GM12878 (cell line): ENCODE data around the gene CARM1. TPM values are rescaled to one million over a fixed set of nuclear protein-coding genes. Genes with fewer than 3 reads are reported as not detected.

Experiments
- ATAC-seq: fragments of 200-7000 bp; cut with Tn5 transposase; 3 replicates; pipeline ENCODE4 v1.9.1; 2020; ENCODE audit warnings: mild to moderate bottlenecking, moderate library complexity
- BruUV-seq: library from RNA; stranded (reverse); fragments of 400-500 nt; replicated peaks from 2 replicates; lab custom pipeline; 2021; lab: Mats Ljungman, UMichigan
- CTCF ChIA-PET: fragments of 300-600 bp; sonication (Branson Sonifier 250); formaldehyde crosslinking; extraction: SDS; loops from one replicate; lab custom pipeline; 2021; ENCODE audit warnings: inconsistent platforms; lab: Yijun Ruan, JAX
- POLR2A ChIA-PET: fragments of 350-600 bp; formaldehyde crosslinking; extraction: SDS; loops from one replicate; lab custom pipeline; 2021; ENCODE audit warnings: inconsistent platforms; lab: Charles Lee
- RAD21 ChIA-PET: fragments of 300-600 bp; sonication (Branson Sonifier 250); formaldehyde crosslinking; loops from one replicate; lab custom pipeline; 2023; ENCODE audit warnings: antibody characterized with exemption; ENCODE audit not compliant: unreplicated experiment; lab: Charles Lee
- SMC1A ChIA-PET: fragments of 300-600 bp; sonication (Branson Sonifier 250); formaldehyde crosslinking; loops from one replicate; lab custom pipeline; 2023; ENCODE audit not compliant: unreplicated experiment, uncharacterized antibody; lab: Charles Lee
- DNase-seq: peaks from one replicate; pipeline ENCODE4 v3.0.0-alpha.2; 2011; ENCODE audit warnings: low read depth, low spot score
- FAIRE-seq: peaks from 3 replicates; lab custom pipeline; 2011; peaks lifted over from hg19 to GRCh38; lab: Jason Lieb, UNC
- H2AFZ ChIP-seq: 2 replicates; pipeline ENCODE4 v1.6.0; 2011; ENCODE audit warnings: low read depth, low read length, control low read depth; ENCODE audit not compliant: control insufficient read depth
- H3K27ac ChIP-seq: 2 replicates; pipeline ENCODE4 v1.5.1; 2011; ENCODE audit warnings: control low read depth; ENCODE audit not compliant: control insufficient read depth, insufficient read depth
- H3K27me3 ChIP-seq, 2 experiments: replicated peaks in 1 of 2; 2 replicates each; pipeline versions ENCODE4 v1.6.0 to v1.6.1; 2011; ENCODE audit warnings: low read length in 1 of 2; ENCODE audit not compliant: control insufficient read depth in 2 of 2, insufficient read depth in 2 of 2
- H3K36me3 ChIP-seq, 2 experiments: 2 replicates each; pipeline ENCODE4 v1.5.1; 2011; ENCODE audit warnings: low read length in 1 of 2; ENCODE audit not compliant: control insufficient read depth in 2 of 2, insufficient read depth in 2 of 2
- H3K4me1 ChIP-seq: 2 replicates; pipeline ENCODE4 v1.6.1; 2011; ENCODE audit warnings: mild to moderate bottlenecking, low read length, moderate library complexity, mixed read lengths; ENCODE audit not compliant: control insufficient read depth, insufficient read depth
- H3K4me2 ChIP-seq: 2 replicates; pipeline ENCODE4 v1.6.0; 2011; ENCODE audit warnings: control low read depth; ENCODE audit not compliant: control insufficient read depth, insufficient read depth
- H3K4me3 ChIP-seq: fragments of 200-600 bp; sonication (generic); 2 replicates; pipeline ENCODE4 v1.5.1; 2016
- H3K79me2 ChIP-seq: 2 replicates; pipeline ENCODE4 v1.6.0; 2011; ENCODE audit warnings: low read length; ENCODE audit not compliant: control insufficient read depth, insufficient read depth
- H3K9ac ChIP-seq: 2 replicates; pipeline ENCODE4 v1.8.0; 2011; ENCODE audit warnings: low read length, control low read depth, mixed read lengths; ENCODE audit not compliant: control insufficient read depth, insufficient read depth
- H3K9me3 ChIP-seq: replicated peaks from 3 replicates; pipeline ENCODE4 v1.5.1; 2011; ENCODE audit warnings: mild to moderate bottlenecking, low read length; ENCODE audit not compliant: control insufficient read depth, insufficient read depth
- H4K20me1 ChIP-seq: 2 replicates; pipeline ENCODE4 v1.6.0; 2011; ENCODE audit not compliant: control insufficient read depth, insufficient read depth
- CREB1 ChIP-seq: IDR thresholded peaks from 2 replicates; pipeline ENCODE4 v1.6.1; 2012; ENCODE audit warnings: low read depth, mild to moderate bottlenecking, inconsistent platforms
- CREM ChIP-seq: IDR thresholded peaks from 2 replicates; pipeline ENCODE4 v1.6.1; 2014; ENCODE audit warnings: antibody characterized with exemption, low read depth
- ETV6 ChIP-seq, 2 experiments: fragments of 450-650 bp in 1 of 2; IDR thresholded peaks in 1 of 2; conservative IDR thresholded peaks in 1 of 2; 2 replicates each; pipeline ENCODE4 v1.6.1; 2014; ENCODE audit warnings: antibody characterized with exemption in 1 of 2, borderline replicate concordance in 1 of 2, low read depth in 1 of 2, mild to moderate bottlenecking in 1 of 2, moderate library complexity in 1 of 2
- KAT2A ChIP-seq: conservative IDR thresholded peaks from 2 replicates; pipeline ENCODE4 v1.6.1; 2011; ENCODE audit warnings: low read depth, low read length; ENCODE audit not compliant: control insufficient read depth
- KDM1A ChIP-seq: fragments of 200-600 bp; sonication (generic); IDR thresholded peaks from 2 replicates; pipeline ENCODE4 v1.6.1; 2016; ENCODE audit warnings: borderline replicate concordance
- MTA2 ChIP-seq: fragments of 450-650 bp; IDR thresholded peaks from 2 replicates; pipeline ENCODE4 v1.6.1; 2016; ENCODE audit warnings: low read depth, mild to moderate bottlenecking, moderate library complexity
- NR2C2 ChIP-seq: IDR thresholded peaks from 2 replicates; pipeline ENCODE4 v1.6.1; 2011; ENCODE audit warnings: borderline replicate concordance, low read depth; ENCODE audit not compliant: control insufficient read depth, insufficient read length
- RBBP5 ChIP-seq: fragments of 200-600 bp; sonication (generic); conservative IDR thresholded peaks from 2 replicates; pipeline ENCODE4 v1.6.1; 2016
- SIX5 ChIP-seq: IDR thresholded peaks from 2 replicates; pipeline ENCODE4 v1.6.1; 2011; ENCODE audit warnings: mild to moderate bottlenecking, low read depth, low read length, moderate library complexity; ENCODE audit not compliant: severe bottlenecking
- SMC3 ChIP-seq: IDR thresholded peaks from 2 replicates; pipeline ENCODE4 v1.6.1; 2011; ENCODE audit warnings: low read length, improper control_type of control experiment, borderline replicate concordance
- SREBF1 ChIP-seq: IDR thresholded peaks from 2 replicates; pipeline ENCODE4 v1.6.1; 2012; ENCODE audit warnings: mild to moderate bottlenecking, low read length
- TARDBP ChIP-seq: IDR thresholded peaks from 2 replicates; pipeline ENCODE4 v1.6.1; 2016; ENCODE audit warnings: borderline replicate concordance
- WGBS: methylation state at CpG from one replicate; pipeline ENCODE4 v1.1.6; 2016; ENCODE audit warnings: low lambda C conversion rate; ENCODE audit not compliant: insufficient replicate concordance, insufficient coverage; ENCODE audit errors: missing lambda C conversion rate; 5-methylcytosine and 5-hydroxymethylcytosine counted together
- in situ Hi-C: fragments of 300-500 bp; cut with MboI; formaldehyde crosslinking; loops from 9 replicates; pipeline ENCODE4 v1.14.3; 2018; ENCODE audit warnings: mixed read lengths
- intact Hi-C: fragments of 100-400 bp; cut with micrococcal nuclease; formaldehyde crosslinking; loops from one replicate; pipeline ENCODE4 v1.14.2; 2022; ENCODE audit not compliant: unreplicated experiment
- polyA plus RNA-seq, 11 experiments: library from polyadenylated mRNA; depleted of rRNA in 4 of 11; unstranded in 6 of 11; stranded (reverse) in 5 of 11; fragments of >200 nt; fragmentation: Nextera tagmentation in 4 of 11; fragmentation: Illumina TruSeq in 1 of 11; extraction: Ambion mirVana in 4 of 11; extraction: Trizol in 1 of 11; gene quantifications; 1 replicate in 1 of 11; 2 replicates in 10 of 11; pipeline versions ENCODE4 v1.2.1 to v1.2.3, GENCODE V29; 2011 to 2016; ENCODE audit warnings: inconsistent platforms in 2 of 11, missing spikeins in 2 of 11, low read depth in 1 of 11
- total RNA-seq, 4 experiments: library from RNA; depleted of rRNA in 3 of 4; stranded (reverse); fragments of >200 nt in 3 of 4; fragmentation: Illumina TruSeq in 1 of 4; extraction: Trizol in 1 of 4; gene quantifications; 2 replicates each; pipeline versions ENCODE4 v1.2.1 to v1.2.3, GENCODE V29; 2013 to 2021
- TF ChIP-seq, protein P1 (sequence below): fragments of 450-650 bp; conservative IDR thresholded peaks from 2 replicates; pipeline ENCODE4 v1.6.1; 2017; ENCODE audit warnings: mild to moderate bottlenecking, moderate library complexity
- TF ChIP-seq, protein P2 (sequence below): fragments of 150-350 bp; IDR thresholded peaks from 2 replicates; pipeline ENCODE4 v1.6.1; 2014; ENCODE audit warnings: mild to moderate bottlenecking, low read depth, low read length
- TF ChIP-seq, protein P3 (sequence below): IDR thresholded peaks from 2 replicates; pipeline ENCODE4 v1.6.1; 2012; ENCODE audit warnings: improper control_type of control experiment, low read depth, low read length; ENCODE audit not compliant: insufficient replicate concordance

Gene CARM1
- total and polyA plus RNA-seq, 10 of the 15 experiments (the other 5 are each of a cell fraction or from before 2014, with no cell fraction given) = 0.45 to 116 (median 39.7) TPM

DNA sequence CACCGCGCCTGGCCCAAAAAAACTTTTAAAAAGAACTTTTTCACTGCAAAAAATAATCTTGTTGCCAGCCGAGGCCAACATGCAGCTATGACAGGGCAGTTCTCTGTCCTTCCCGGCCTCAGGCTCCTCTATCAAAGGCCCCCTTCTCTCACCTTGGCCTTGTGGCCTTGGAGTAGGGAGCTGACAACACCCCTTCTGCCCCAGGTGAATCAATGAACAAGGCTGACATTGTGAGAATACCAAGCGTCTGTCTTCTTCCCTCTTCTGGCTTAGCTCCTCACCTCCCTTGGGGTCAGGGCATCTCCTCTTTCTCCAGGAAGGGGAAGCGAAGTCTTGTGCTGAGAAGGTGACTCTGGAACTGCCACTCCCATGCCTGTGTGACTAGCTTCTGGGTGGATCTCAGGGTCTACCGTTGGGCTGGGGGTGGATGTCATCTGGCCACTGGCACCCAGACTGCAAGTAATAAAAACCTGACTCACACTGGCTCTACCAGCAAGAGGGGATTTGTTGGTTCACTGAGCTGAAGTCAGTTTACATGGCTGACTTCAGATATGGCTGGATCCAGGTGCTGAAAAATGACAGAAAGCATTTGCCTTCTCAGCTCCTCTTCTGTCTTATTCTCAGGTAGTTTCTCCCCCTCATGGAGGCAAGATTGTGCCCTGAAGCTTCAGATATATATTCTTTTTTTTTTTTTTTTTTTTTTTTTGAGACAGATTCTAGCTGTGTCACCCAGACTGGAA lies 16.8 kb upstream of the CARM1 start:
- POLR2A ChIA-PET = interaction anchor here (0.5 to 1.6 kb wide), 6 partner anchors 10 to 214 kb away, joined by 3 to 11 read pairs (median 4); partner anchors contain the start of gene DNM2
- 44% methylated on average over 7 of the region's 7 CpGs for WGBS
- TF ChIP-seq CREM = no peak
- no peak for TF ChIP-seq MTA2
- no peak for TF ChIP-seq SMC3
- TF ChIP-seq KAT2A = no peak
- TF ChIP-seq, protein P1, sequence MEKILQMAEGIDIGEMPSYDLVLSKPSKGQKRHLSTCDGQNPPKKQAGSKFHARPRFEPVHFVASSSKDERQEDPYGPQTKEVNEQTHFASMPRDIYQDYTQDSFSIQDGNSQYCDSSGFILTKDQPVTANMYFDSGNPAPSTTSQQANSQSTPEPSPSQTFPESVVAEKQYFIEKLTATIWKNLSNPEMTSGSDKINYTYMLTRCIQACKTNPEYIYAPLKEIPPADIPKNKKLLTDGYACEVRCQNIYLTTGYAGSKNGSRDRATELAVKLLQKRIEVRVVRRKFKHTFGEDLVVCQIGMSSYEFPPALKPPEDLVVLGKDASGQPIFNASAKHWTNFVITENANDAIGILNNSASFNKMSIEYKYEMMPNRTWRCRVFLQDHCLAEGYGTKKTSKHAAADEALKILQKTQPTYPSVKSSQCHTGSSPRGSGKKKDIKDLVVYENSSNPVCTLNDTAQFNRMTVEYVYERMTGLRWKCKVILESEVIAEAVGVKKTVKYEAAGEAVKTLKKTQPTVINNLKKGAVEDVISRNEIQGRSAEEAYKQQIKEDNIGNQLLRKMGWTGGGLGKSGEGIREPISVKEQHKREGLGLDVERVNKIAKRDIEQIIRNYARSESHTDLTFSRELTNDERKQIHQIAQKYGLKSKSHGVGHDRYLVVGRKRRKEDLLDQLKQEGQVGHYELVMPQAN = no peak
- no peak for TF ChIP-seq KDM1A
- no peak for TF ChIP-seq ETV6 (conservative IDR thresholded peaks at IDR 0.05 in 1 of 2, IDR thresholded peaks at IDR 0.05 in 1 of 2; ENCODE audit: borderline replicate concordance in 1 of 2, low read depth in 1 of 2)
- TF ChIP-seq CREB1 = no peak
- TF ChIP-seq TARDBP = no peak
- TF ChIP-seq SREBF1 = no peak
- TF ChIP-seq, protein P2, sequence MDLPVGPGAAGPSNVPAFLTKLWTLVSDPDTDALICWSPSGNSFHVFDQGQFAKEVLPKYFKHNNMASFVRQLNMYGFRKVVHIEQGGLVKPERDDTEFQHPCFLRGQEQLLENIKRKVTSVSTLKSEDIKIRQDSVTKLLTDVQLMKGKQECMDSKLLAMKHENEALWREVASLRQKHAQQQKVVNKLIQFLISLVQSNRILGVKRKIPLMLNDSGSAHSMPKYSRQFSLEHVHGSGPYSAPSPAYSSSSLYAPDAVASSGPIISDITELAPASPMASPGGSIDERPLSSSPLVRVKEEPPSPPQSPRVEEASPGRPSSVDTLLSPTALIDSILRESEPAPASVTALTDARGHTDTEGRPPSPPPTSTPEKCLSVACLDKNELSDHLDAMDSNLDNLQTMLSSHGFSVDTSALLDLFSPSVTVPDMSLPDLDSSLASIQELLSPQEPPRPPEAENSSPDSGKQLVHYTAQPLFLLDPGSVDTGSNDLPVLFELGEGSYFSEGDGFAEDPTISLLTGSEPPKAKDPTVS = no peak
- TF ChIP-seq SIX5 = no peak
- TF ChIP-seq, protein P3, sequence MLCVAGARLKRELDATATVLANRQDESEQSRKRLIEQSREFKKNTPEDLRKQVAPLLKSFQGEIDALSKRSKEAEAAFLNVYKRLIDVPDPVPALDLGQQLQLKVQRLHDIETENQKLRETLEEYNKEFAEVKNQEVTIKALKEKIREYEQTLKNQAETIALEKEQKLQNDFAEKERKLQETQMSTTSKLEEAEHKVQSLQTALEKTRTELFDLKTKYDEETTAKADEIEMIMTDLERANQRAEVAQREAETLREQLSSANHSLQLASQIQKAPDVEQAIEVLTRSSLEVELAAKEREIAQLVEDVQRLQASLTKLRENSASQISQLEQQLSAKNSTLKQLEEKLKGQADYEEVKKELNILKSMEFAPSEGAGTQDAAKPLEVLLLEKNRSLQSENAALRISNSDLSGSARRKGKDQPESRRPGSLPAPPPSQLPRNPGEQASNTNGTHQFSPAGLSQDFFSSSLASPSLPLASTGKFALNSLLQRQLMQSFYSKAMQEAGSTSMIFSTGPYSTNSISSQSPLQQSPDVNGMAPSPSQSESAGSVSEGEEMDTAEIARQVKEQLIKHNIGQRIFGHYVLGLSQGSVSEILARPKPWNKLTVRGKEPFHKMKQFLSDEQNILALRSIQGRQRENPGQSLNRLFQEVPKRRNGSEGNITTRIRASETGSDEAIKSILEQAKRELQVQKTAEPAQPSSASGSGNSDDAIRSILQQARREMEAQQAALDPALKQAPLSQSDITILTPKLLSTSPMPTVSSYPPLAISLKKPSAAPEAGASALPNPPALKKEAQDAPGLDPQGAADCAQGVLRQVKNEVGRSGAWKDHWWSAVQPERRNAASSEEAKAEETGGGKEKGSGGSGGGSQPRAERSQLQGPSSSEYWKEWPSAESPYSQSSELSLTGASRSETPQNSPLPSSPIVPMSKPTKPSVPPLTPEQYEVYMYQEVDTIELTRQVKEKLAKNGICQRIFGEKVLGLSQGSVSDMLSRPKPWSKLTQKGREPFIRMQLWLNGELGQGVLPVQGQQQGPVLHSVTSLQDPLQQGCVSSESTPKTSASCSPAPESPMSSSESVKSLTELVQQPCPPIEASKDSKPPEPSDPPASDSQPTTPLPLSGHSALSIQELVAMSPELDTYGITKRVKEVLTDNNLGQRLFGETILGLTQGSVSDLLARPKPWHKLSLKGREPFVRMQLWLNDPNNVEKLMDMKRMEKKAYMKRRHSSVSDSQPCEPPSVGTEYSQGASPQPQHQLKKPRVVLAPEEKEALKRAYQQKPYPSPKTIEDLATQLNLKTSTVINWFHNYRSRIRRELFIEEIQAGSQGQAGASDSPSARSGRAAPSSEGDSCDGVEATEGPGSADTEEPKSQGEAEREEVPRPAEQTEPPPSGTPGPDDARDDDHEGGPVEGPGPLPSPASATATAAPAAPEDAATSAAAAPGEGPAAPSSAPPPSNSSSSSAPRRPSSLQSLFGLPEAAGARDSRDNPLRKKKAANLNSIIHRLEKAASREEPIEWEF = no peak
- no peak for TF ChIP-seq RBBP5
- no peak for TF ChIP-seq NR2C2

More for the DNA sequence above, 16.8 kb upstream of the CARM1 start:
- intact Hi-C loops = no loop called here
- no peaks in the 10 kb centered on the region for H3K4me1 ChIP-seq
- no peaks in the 10 kb centered on the region for H3K27me3 ChIP-seq
- ChIA-PET RAD21 (interaction anchor here (0.8 to 2.2 kb wide), 5 partner anchors 8 to 138 kb away, joined by 3 to 9 read pairs (median 7); partner anchors contain the start of gene DNM2), CTCF (interaction anchor here (1.0 to 5.4 kb wide), 10 partner anchors 9 to 155 kb away, joined by 3 to 42 read pairs (median 5); partner anchors contain the start of genes DNM2, QTRT1 and TMED1), SMC1A (interaction anchor here (1.2 to 2.3 kb wide), 3 partner anchors 8 to 137 kb away, joined by 3 to 10 read pairs (median 4); partner anchors contain the start of gene DNM2)
- no peak for ATAC-seq
- no peak overlapping the region for H2AFZ ChIP-seq
- DNase-seq = no peak
- no peak overlapping the region for H3K4me2 ChIP-seq
- H3K9me3 ChIP-seq = no peaks in the 10 kb centered on the region
- no peak for FAIRE-seq
- no peak overlapping the region for H3K9ac ChIP-seq
- in situ Hi-C loops = no loop called here
- no peaks in the 10 kb centered on the region for H3K79me2 ChIP-seq
- H3K4me3 ChIP-seq = no peak overlapping the region
- no peaks in the 10 kb centered on the region for H3K36me3 ChIP-seq
- H3K27ac ChIP-seq = no peak overlapping the region
- H4K20me1 ChIP-seq = no peaks in the 10 kb centered on the region
- no TSS peak for BruUV-seq
